Lung (tissue), 12 donors: ENCODE measurements around the gene ZNRF1. TPM values are rescaled to one million over a fixed set of nuclear protein-coding genes. Genes with fewer than 3 reads are reported as not detected.
A peak's percentile ranks its signal among the peaks of the same experiment; 100 is the strongest.

Source experiments
- ATAC-seq: fragments of 200-7000 bp; cut with Tn5 transposase; one replicate; pipeline ENCODE4 v1.9.1; 2020; ENCODE audit warnings: moderate number of reproducible peaks; ENCODE audit not compliant: insufficient read depth, low FRiP score
- DNase-seq, 3 donors: peaks; one replicate each; pipeline ENCODE4 v3.0.0-alpha.2; 2013 to 2017
- H3K27ac ChIP-seq, 2 donors: one replicate each; pipeline ENCODE4 v1.5.1; 2013; ENCODE audit warnings: mild to moderate bottlenecking in 2 of 2, moderate library complexity in 2 of 2, control low read depth in 1 of 2, inconsistent platforms in 1 of 2, low read depth in 1 of 2, low read length in 1 of 2
- H3K27me3 ChIP-seq, 3 donors: one replicate each; pipeline ENCODE4 v1.5.1; 2013; ENCODE audit warnings: low read length in 2 of 3; ENCODE audit not compliant: control insufficient read depth in 3 of 3, insufficient read depth in 3 of 3
- H3K36me3 ChIP-seq, 4 donors: one replicate each; pipeline ENCODE4 v1.5.1; 2013; ENCODE audit warnings: low read length in 4 of 4, mild to moderate bottlenecking in 1 of 4, moderate library complexity in 1 of 4; ENCODE audit not compliant: control insufficient read depth in 4 of 4, insufficient read depth in 4 of 4
- H3K4me1 ChIP-seq, 5 donors: one replicate each; pipeline ENCODE4 v1.5.1; 2013; ENCODE audit warnings: low read length in 5 of 5, mild to moderate bottlenecking in 2 of 5, moderate library complexity in 1 of 5; ENCODE audit not compliant: control insufficient read depth in 5 of 5, insufficient read depth in 5 of 5
- H3K4me3 ChIP-seq: one replicate; pipeline ENCODE4 v1.5.1; 2013; ENCODE audit warnings: mild to moderate bottlenecking, control low read depth, moderate library complexity
- H3K9ac ChIP-seq, 2 donors: one replicate each; pipeline ENCODE4 v1.5.1; 2013; ENCODE audit warnings: low read length in 2 of 2, control low read depth in 1 of 2; ENCODE audit not compliant: insufficient read depth in 1 of 2
- H3K9me3 ChIP-seq, 4 donors: one replicate each; pipeline ENCODE4 v1.5.1; 2013; ENCODE audit warnings: low read length in 3 of 4, mild to moderate bottlenecking in 1 of 4, moderate library complexity in 1 of 4; ENCODE audit not compliant: control insufficient read depth in 4 of 4, insufficient read depth in 3 of 4
- CTCF ChIP-seq: IDR thresholded peaks from 2 replicates; pipeline ENCODE4 v1.5.1; 2012; ENCODE audit warnings: mild to moderate bottlenecking; ENCODE audit errors: control extremely low read depth, extremely low read depth
- WGBS, 2 donors: extraction: QIAGEN DNeasy Blood & Tissue Kit; methylation state at CpG; one replicate each; pipeline ENCODE4 v1.1.7; 2013; 5-methylcytosine and 5-hydroxymethylcytosine counted together
- polyA plus RNA-seq, 2 donors: library from polyadenylated mRNA; stranded (reverse); fragments of 200-250 nt; gene quantifications; one replicate each; pipeline ENCODE4 v1.2.1, GENCODE V29; 2013
- total RNA-seq, 2 donors: library from RNA; depleted of rRNA in 1 of 2; stranded (reverse); fragments of >200 nt in 1 of 2; gene quantifications; one replicate each; pipeline ENCODE4 v1.2.1, GENCODE V29; 2014 to 2021
- donor health status: control.
- donor health status: control.
- donor health status: Bipolar disorder and iron deficiency.
- donor health status: healthy.
- donor health status: DM: yes; HTN: yes; CAD: no.

ZNRF1 gene
- total and polyA plus RNA-seq, 4 donors, result 8.9 to 25.1 (median 16.2) TPM

- ATAC-seq (peak; percentile 60), DNase-seq (peak in 1 of 3 donors; percentile 40)
- no peak for TF ChIP-seq CTCF
- Histone ChIP-seq H3K4me3 (no peak overlapping the region), H3K9ac (no peak overlapping the region), H3K9me3 (peaks cover 0 to 3% (median 0%) of the 10 kb centered on the region in 4 donors), H3K27ac (peak overlapping the region in 1 of 2 donors; percentile 70), H3K36me3 (no peaks in the 10 kb centered on the region), H3K27me3 (no peaks in the 10 kb centered on the region), H3K4me1 (peaks cover 0 to 40% (median 10%) of the 10 kb centered on the region in 5 donors)
- 18 to 30% methylated on average over 3 of the region's 3 CpGs for WGBS, 2 donors
These were observed 46.1 kb downstream of the ZNRF1 start for GRCh38 chr16:75044800-75045361.

DNA sequence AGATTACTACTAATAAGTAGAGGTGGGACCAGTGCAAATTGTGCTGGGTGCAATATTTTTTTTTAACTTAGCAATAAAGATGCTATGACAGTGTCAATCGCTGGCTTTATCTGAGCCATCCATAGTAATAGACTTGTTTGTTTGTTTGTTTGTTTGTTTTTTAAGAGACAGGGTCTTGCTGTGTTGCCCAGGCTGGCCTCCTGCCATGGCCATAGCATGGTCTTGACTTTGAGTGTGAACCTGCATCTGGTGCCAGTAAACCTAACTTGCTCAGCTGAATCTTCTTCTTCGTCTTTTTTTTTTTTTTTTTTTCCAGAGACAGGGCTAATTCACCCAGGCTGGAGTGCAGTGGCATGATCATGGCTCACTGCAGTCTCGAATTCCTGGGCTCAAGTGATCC lies 46.6 kb downstream of the ZNRF1 start:
- Histone ChIP-seq H3K27me3 (no peaks in the 10 kb centered on the region), H3K4me3 (no peak overlapping the region), H3K9ac (no peak overlapping the region), H3K4me1 (peaks cover 0 to 40% (median 10%) of the 10 kb centered on the region in 5 donors), H3K9me3 (peaks cover 0 to 4% (median 0%) of the 10 kb centered on the region in 4 donors), H3K27ac (peak overlapping the region in 1 of 2 donors; percentile 70), H3K36me3 (no peaks in the 10 kb centered on the region)
- DNase-seq (no peak), ATAC-seq (no peak)
- no peak for TF ChIP-seq CTCF
- WGBS, 2 donors, result 56 to 75% methylated on average over 3 of the region's 3 CpGs

GRCh38 chr16:75048054-75048453 lies 49.2 kb downstream of the ZNRF1 start:
- no peak overlapping the region for H3K4me3 ChIP-seq
- H3K4me1 ChIP-seq, result peaks cover 0 to 35% (median 7%) of the 10 kb centered on the region in 5 donors
- peak overlapping the region in 1 of 2 donors; percentile 78 for H3K27ac ChIP-seq
- H3K36me3 ChIP-seq, result no peaks in the 10 kb centered on the region
- DNase-seq (no peak), ATAC-seq (no peak)
- H3K9ac ChIP-seq, result no peak overlapping the region
- WGBS, 2 donors, result 95 to 96% methylated on average over 4 of the region's 4 CpGs
- no peak for TF ChIP-seq CTCF
- H3K9me3 ChIP-seq, result peaks cover 0 to 4% (median 0%) of the 10 kb centered on the region in 4 donors
- no peaks in the 10 kb centered on the region for H3K27me3 ChIP-seq

DNA sequence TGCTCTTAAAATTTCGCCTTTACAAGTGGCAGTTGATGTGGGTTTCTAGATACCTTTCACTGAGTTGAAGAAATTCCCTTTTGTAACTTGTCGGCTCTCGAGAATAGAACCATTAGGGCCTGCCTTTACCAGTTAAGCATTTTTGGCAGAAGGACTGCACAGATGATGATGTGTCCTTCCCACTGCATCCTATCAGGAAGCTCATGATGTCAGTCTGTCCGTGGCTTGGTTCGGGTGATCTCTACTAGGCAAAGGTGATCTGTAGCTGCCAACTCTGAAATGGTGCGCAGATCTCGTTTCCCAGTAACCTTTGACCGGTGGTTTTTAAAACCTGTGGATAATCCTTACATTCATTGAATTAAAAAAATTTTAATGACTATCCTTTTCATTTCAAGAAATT lies 49.7 kb downstream of the ZNRF1 start:
- no peak overlapping the region for H3K4me3 ChIP-seq
- H3K4me1 ChIP-seq, result peaks cover 0 to 32% (median 7%) of the 10 kb centered on the region in 5 donors
- no peak overlapping the region for H3K9ac ChIP-seq
- no peaks in the 10 kb centered on the region for H3K36me3 ChIP-seq
- DNase-seq, result no peak
- H3K27ac ChIP-seq, result peak overlapping the region in 1 of 2 donors; percentile 78
- 72% methylated on average over 8 of the region's 8 CpGs for WGBS, 2 donors
- no peak for ATAC-seq
- no peak for TF ChIP-seq CTCF
- peaks cover 0 to 4% (median 0%) of the 10 kb centered on the region in 4 donors for H3K9me3 ChIP-seq
- H3K27me3 ChIP-seq, result no peaks in the 10 kb centered on the region
